Ovary (tissue), 9 donors: ENCODE data around the gene MRPS5. TPM values are rescaled to one million over a fixed set of nuclear protein-coding genes. Genes with fewer than 3 reads are reported as not detected.

ENCODE experiments used
- DNase-seq, 5 donors: peaks; one replicate each; pipeline ENCODE4 v3.0.0-alpha.2; 2019 to 2020
- H3K27ac ChIP-seq, 2 donors: fragments of 200-600 bp; one replicate each; pipeline versions ENCODE4 v1.5.1 to v1.8.0; 2019 to 2022
- H3K27me3 ChIP-seq: fragments of 200-600 bp; one replicate; pipeline ENCODE4 v1.8.0; 2022
- H3K36me3 ChIP-seq: fragments of 200-600 bp; sonication (generic); one replicate; pipeline ENCODE4 v1.5.1; 2019
- H3K4me1 ChIP-seq: one replicate; pipeline ENCODE4 v1.8.1; 2013; ENCODE audit warnings: mild to moderate bottlenecking, moderate library complexity; ENCODE audit not compliant: insufficient read depth
- H3K4me3 ChIP-seq: fragments of 200-600 bp; sonication (generic); one replicate; pipeline ENCODE4 v1.5.1; 2017
- H3K9me3 ChIP-seq, 2 donors: fragments of 200-600 bp in 1 of 2; sonication (generic) in 1 of 2; one replicate each; pipeline versions ENCODE4 v1.5.1 to v1.8.1; 2013 to 2019; ENCODE audit warnings: mild to moderate bottlenecking in 1 of 2, moderate library complexity in 1 of 2
- EP300 ChIP-seq: sonication (generic); formaldehyde crosslinking; IDR thresholded peaks from one replicate; pipeline ENCODE4 v1.6.1; 2017; ENCODE audit warnings: antibody characterized with exemption
- POLR2A ChIP-seq: fragments of 450-650 bp; IDR thresholded peaks from one replicate; pipeline ENCODE4 v1.6.1; 2017; ENCODE audit warnings: antibody characterized with exemption, mild to moderate bottlenecking, moderate library complexity
- WGBS, 3 donors: extraction: QIAGEN DNeasy Blood & Tissue Kit in 1 of 3; methylation state at CpG; one replicate each; pipeline versions ENCODE4 v1.1.5 to v1.1.7; 2013 to 2017; 5-methylcytosine and 5-hydroxymethylcytosine counted together
- intact Hi-C, 4 donors: fragments of 100-400 bp; cut with DNase I; formaldehyde crosslinking; loops; one replicate each; pipeline versions ENCODE4 v1.11.0 to v1.15.1; 2022 to 2023
- polyA plus RNA-seq, 2 donors: library from polyadenylated mRNA; stranded (reverse); fragments of 200-250 nt in 1 of 2; fragments of 350-450 nt in 1 of 2; fragmentation: Illumina TruSeq in 1 of 2; extraction: RNeasy Lipid Tissue Mini Kit (QIAGEN cat#74804) in 1 of 2; gene quantifications; one replicate each; pipeline ENCODE4 v1.2.3, GENCODE V29; 2013 to 2014
- total RNA-seq, 7 donors: library from RNA; depleted of rRNA in 2 of 7; stranded (reverse); fragments of >200 nt in 2 of 7; fragmentation: NEBNext Ultra II Directional in 3 of 7; extraction: Animal tissue kit (Norgen Biotek cat#: 25700) in 3 of 7; gene quantifications; one replicate each; pipeline versions ENCODE4 v1.1.0 to v1.2.4, GENCODE V29; 2016 to 2023
- TF ChIP-seq, protein P1 (sequence below), 3 donors: fragments of 450-650 bp in 2 of 3; fragments of 200-600 bp in 1 of 3; IDR thresholded peaks; one replicate each; pipeline versions ENCODE4 v1.5.1 to v1.8.0; 2016 to 2022; ENCODE audit warnings: antibody characterized with exemption in 3 of 3, mild to moderate bottlenecking in 1 of 3
- donor health status: DM: no; HTN: no; CAD: no; lungs with moderate emphysema.
- donor health status: DM: no; HTN: no; CAD: no.
- donor health status: Bipolar disorder and iron deficiency.
- donor health status: DM: yes; HTN: yes; CAD: no.
- donor health status: DM: no; HTN: no; CAD: no.
- donor health status: DM: yes; HTN: yes; CAD: no.

Gene MRPS5
- total and polyA plus RNA-seq, 9 donors, result 32.4 to 62.9 (median 39.7) TPM

DNA sequence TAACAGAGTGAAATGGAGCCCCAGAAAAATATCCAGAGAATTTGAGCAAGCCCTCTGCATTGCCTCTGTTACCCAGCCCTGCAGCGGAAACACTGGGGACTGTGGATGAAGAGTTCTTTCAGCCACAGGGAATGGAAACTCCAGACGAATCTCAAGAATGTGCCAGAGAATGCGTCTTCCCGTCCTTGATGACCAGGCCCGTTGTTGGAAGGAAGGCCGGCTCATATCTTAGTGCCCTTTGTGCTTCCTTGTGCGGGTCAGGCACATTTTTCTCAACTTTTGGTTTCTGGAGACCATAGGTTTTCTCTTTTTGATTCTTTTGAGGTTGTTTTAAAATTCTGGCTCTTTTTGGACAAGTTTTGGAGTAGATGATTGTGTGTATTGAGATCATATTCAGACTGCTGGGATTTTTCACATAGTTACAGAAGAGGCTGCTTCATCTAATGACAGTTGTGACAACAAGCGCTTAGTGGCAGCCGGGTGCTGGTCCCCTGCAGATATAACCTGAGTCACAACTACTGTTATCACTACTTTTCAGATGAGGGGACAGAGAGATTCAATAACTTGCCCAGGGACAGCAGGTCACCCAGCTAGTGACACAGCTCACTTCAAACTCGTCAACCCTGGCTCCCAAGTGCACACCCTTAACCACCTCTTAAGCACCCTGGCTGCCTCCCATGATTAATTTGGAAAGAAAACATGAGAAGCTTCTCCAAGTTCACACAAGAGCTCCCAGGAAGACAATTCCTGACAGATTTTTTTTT lies 80.4 kb downstream of the MRPS5 start:
- WGBS, 3 donors, result 63 to 79% (median 73%) methylated on average over 10 of the region's 10 CpGs
- Histone ChIP-seq H3K4me1 (no peaks in the 10 kb centered on the region), H3K9me3 (no peaks in the 10 kb centered on the region), H3K27ac (no peak overlapping the region), H3K36me3 (no peaks in the 10 kb centered on the region), H3K4me3 (no peak overlapping the region), H3K27me3 (no peaks in the 10 kb centered on the region)
- intact Hi-C loops, result no loop called here
- no peak for DNase-seq
- TF ChIP-seq, protein P1, sequence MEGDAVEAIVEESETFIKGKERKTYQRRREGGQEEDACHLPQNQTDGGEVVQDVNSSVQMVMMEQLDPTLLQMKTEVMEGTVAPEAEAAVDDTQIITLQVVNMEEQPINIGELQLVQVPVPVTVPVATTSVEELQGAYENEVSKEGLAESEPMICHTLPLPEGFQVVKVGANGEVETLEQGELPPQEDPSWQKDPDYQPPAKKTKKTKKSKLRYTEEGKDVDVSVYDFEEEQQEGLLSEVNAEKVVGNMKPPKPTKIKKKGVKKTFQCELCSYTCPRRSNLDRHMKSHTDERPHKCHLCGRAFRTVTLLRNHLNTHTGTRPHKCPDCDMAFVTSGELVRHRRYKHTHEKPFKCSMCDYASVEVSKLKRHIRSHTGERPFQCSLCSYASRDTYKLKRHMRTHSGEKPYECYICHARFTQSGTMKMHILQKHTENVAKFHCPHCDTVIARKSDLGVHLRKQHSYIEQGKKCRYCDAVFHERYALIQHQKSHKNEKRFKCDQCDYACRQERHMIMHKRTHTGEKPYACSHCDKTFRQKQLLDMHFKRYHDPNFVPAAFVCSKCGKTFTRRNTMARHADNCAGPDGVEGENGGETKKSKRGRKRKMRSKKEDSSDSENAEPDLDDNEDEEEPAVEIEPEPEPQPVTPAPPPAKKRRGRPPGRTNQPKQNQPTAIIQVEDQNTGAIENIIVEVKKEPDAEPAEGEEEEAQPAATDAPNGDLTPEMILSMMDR (IDR thresholded peaks at IDR 0.05), result no peak
- TF ChIP-seq EP300 (no peak), POLR2A (no peak)

DNA sequence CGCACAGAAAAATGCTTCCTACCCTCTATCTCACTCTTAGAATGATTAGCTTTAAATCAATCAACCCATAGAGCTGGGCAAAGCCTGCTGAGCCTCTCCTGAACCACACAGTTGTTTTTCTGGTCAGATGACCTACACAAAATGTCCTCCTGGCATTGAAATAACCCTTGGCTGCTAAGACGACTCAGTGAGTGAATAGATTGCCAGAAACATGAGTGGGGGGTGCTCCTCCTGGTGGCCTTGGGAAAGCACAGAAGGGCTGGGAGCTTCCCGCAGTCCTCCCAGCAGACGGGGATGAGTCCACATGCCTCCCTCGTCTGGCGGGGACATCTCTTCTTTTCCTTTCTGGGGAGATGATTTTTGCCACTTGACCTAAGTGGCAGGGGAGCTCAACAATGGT lies 81.2 kb downstream of the MRPS5 start:
- no peak for DNase-seq
- Histone ChIP-seq H3K36me3 (no peaks in the 10 kb centered on the region), H3K27me3 (no peaks in the 10 kb centered on the region), H3K9me3 (no peaks in the 10 kb centered on the region), H3K27ac (no peak overlapping the region), H3K4me1 (no peaks in the 10 kb centered on the region), H3K4me3 (no peak overlapping the region)
- intact Hi-C loops, result no loop called here
- TF ChIP-seq POLR2A (no peak), EP300 (no peak)
- TF ChIP-seq, protein P1 (IDR thresholded peaks at IDR 0.05), result no peak
- WGBS, 3 donors, result 23 to 33% (median 25%) methylated on average over 6 of the region's 6 CpGs

DNA sequence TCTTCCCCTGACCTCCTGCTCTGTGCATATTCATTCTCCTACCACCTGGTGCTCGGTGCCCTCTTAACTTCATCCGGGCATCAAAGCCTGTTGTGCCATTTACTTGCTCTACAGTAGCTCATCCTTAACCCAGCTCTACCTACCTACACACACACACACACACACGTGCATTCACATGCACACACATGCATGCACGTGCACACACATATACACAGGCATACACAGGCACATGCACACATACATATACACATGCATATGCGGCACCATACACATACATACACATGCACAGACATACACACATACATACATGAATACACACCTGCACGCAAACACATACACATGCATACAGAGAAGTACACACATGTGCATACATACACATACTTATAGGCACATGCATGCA lies 81.6 kb downstream of the MRPS5 start:
- H3K27ac ChIP-seq, result no peak overlapping the region
- no peak for DNase-seq
- no peaks in the 10 kb centered on the region for H3K27me3 ChIP-seq

DNA sequence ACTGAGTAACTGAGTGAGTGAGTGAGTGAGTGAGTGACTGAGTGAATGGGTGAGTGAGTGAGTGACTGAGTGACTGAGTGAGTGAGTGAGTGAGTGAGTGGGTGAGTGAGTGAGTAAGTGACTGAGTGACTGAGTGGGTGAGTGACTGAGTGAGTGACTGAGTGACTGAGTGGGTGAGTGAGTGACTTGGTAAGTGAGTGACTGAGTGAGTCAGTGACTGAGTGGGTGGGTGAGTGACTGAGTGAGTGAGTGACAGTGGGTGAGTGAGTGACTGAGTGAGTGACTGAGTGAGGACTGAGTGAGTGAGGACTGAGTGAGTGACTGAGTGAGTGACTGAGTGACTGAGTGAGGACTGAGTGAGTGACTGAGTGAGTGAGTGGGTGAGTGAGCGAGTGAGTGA lies 82.2 kb downstream of the MRPS5 start:
- Histone ChIP-seq H3K27ac (no peak overlapping the region), H3K4me1 (no peaks in the 10 kb centered on the region), H3K4me3 (no peak overlapping the region), H3K27me3 (no peaks in the 10 kb centered on the region), H3K9me3 (no peaks in the 10 kb centered on the region), H3K36me3 (no peaks in the 10 kb centered on the region)
- no peak for DNase-seq
- intact Hi-C loops, result no loop called here
- WGBS, 3 donors, result 86 to 94% (median 92%) methylated on average over 1 of the region's 1 CpG
- TF ChIP-seq EP300, result no peak
- no peak for TF ChIP-seq POLR2A
- TF ChIP-seq, protein P1 (IDR thresholded peaks at IDR 0.05), result no peak

More for the DNA sequence above, 81.6 kb downstream of the MRPS5 start:
- TF ChIP-seq POLR2A (no peak), EP300 (no peak)
- TF ChIP-seq, protein P1 (IDR thresholded peaks at IDR 0.05), result no peak
- Histone ChIP-seq H3K9me3 (no peaks in the 10 kb centered on the region), H3K4me3 (no peak overlapping the region), H3K36me3 (no peaks in the 10 kb centered on the region), H3K4me1 (no peaks in the 10 kb centered on the region)
- 76 to 87% (median 82%) methylated on average over 6 of the region's 6 CpGs for WGBS, 3 donors
- intact Hi-C loops, result no loop called here
